Middle frontal gyrus (tissue), 1 donor: ENCODE data around the gene EIF4B.

Experiments
- DNase-seq: peaks from one replicate; pipeline ENCODE4 v3.0.0-alpha.2; 2015; ENCODE audit warnings: low spot score; ENCODE audit errors: extremely low spot score

The EIF4B gene

DNA sequence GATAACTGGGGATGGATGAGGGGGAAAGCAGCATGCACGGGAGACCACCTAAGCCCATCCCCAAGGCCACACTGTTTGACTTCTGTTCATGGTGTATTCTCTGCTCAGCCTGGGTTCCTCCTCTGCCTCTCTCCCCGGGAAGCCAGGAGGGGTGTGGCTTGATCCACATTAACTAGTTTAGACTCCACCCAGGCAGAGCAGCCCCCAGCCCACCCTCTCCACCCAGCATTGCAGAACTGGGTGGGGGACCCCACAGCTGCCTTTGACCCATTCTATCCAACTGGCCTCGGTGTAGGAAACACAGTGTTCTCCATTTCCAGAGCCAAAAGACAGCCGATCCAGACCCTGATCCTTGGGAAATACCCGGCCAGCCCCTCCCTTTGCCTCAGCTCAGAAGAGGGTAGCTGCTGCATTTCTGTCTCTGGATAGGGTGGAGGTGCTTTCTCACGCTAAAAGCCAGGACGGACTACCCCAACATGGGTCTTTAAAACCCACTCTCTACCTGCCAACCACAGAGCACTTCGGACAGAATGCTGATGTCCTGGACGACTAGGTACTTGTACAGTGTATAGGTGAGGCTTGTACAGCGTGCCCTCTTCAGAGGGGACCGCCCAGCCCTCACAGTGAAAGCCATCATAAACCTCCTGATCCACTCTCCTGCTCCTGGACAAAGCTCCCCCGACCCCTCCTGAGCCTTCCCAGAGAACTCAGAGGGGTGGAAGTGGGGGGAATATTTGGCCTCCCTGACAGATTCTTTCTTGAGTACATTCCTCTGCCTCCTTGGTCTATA is 63.6 kb downstream of the EIF4B start:
- no peak for DNase-seq

DNA sequence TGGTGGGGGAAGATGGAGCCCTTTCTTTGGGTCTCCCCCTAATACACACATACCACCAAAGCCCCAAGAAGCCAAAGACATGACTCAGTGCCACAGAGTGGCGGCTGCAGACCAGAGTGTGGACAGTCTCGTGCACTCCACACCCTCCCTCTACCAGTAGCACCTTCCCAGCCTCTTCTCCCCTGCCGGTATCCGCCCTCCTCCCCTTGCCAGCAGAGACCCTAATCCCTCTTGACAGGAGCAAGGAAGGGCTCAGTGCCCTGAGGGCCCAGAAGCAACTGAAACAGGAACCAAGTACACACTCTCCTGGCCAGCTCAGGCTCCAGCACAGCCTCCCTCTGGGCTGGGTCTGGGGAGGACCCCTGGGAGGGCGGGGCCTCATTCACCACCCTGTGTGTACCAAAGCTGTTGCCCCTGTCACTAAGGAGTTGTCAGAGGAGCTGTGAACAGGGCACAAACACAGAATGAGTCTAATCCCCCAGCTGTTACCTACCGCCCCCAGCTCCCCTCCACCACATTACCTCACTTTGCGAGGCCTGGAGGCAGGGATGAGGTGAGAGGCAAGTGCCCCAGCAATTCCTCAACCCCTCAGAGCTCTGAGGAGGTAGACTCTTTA is 64.7 kb downstream of the EIF4B start:
- DNase-seq, result no peak

DNA sequence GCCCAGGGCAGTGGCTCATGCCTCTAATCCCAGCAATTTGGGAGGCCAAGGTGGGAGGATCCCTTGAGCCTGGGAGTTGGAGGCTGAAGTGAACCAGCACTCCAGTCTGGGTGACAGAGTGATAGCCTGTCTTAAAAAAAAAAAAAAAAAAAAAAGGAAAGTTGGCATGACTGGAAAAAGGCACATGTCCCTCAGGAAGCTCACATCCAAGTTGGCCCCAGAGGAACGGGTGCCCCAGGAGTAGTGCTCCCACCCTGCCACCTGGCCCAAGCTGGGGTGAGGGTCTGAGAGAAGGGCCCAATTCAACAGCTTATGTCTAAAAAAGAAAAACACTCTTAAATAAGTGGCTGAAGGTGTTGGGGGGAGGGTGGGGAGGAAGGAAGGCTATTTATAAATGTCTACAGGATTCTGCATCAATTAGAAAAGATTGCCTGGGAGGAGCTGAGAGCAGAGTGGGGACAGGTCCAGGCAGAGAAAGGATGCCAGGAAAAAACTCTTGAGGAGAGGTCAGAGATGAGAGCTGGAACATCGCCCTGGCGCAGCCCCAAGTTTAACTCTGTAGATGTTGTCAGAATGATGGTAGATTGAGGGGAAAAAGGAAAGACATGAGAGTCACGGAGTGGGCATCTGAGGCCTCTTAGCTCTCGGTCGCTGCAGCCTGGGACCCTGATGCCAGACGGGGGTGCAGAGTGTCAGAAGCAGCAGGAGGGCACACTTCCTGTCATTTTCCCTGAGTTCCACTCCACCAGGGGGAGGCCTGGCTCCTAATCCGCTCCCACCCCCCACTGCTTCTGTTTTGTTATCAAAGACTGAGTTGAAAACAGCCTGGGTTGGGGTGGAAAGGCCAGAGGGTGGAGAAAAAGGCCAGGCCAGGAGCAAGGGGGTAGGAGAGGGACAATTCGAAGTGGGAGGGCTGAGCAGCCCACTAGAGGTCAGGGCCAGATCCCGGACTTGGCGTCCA is 65.6 kb downstream of the EIF4B start:
- DNase-seq, result no peak

DNA sequence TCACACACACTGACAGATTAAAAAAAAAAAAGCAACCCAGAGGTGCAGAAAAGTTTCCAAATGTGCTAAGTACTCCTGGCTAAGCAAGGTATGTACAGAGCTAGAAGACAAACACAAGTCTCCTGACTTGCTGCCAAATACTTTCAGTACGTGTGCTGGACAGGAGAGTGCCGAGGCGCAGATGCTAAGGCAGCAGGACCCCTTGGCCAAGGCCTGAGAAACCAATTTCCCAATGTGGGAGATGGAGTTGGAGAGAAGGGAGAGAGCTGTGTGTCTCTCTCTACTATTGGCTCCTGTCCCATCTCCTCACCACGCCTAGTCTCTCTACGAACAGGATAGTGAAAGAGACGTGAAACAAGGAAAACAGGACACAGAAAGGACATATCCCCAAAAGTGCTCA is 67.6 kb downstream of the EIF4B start:
- no peak for DNase-seq

DNA sequence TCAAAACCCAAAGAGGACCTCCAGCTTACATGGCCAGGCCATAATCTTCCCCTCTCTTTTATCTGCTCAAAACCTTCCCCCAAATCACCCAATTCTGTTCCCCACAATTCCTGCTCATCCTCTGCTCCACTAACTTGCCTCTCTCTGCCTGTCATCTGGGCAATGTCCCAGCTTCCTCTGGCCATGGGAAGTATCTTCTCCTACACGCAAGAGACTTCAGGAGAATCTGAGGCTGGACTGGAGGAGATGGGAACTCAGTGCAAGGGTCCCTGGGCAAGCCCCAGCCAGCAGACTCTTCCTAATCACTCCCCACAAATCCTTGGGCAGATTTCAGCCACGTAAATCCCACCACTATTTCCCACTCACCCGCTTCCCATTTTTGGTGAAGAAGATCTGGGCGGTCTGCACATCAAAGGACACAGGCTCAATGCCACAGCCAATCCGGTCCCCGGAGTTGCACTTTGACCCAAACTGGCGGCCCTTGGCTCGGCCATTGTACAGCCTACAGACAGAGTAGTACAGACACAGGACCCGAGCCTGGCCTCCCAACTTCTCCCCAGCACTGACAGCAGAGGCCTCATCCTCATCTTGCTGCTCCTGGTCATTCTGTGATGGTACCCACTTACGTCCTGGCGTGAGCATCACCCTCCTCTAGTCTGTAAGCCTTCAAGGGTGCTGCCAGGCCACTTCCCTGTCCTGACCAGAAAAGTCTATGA is 68.2 kb downstream of the EIF4B start:
- DNase-seq, result no peak

DNA sequence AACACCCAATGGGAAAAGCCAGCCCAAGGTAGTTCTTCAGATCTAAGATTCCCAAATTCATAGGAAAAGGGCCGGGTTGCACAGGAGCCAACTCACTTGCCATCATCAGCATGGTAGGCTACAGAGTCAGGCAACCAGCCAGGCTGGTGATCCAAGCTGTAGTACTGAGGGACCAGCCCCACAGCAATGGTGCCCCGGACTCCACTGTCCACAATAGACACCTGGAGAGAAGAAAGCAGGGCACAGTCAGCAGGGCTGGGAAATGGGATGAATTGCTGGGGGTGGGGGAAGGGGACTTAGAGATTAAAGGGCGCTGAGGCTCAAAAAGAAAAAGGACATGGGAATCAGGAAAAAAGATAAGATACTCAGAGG is 68.7 kb downstream of the EIF4B start:
- DNase-seq, result no peak

DNA sequence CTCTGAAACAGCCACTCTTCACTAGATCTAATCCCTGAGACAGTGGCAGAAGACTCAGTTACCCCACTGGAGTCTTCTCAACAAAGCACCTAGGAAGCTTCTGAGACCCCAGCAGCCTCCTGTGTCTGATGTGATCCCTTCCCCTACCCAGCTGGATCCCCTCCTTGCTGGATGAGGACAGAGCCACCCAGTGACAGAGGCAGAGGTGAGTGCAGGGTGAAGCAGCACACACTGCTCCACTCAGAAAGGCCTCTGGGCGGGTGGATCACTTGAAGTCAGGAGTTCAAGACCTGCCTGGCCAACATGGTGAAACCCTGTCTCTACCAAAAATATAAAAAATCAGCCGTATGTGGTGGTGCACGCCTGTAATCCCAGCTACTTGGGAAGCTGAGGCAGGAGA is 70.2 kb downstream of the EIF4B start:
- DNase-seq, result no peak

DNA sequence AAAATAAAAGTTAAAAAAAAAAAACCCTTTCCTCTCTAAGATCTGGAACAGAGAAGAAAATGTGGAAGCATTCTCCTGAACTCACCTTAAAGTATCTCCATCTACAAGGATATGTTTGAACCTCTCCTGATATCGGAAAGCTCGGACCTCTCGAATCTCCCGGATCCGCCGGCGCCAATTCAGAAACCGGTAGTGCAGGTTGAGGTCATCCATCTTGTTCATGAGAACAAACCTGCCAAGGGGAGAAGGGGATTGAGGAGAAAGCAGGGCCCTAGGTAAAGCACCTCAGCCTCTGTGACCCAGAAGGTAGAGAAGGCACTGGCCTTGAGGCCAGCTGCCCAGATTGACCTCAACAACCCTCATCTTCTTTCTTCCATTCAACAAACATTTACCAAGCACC is 70.8 kb downstream of the EIF4B start:
- DNase-seq, result no peak

DNA sequence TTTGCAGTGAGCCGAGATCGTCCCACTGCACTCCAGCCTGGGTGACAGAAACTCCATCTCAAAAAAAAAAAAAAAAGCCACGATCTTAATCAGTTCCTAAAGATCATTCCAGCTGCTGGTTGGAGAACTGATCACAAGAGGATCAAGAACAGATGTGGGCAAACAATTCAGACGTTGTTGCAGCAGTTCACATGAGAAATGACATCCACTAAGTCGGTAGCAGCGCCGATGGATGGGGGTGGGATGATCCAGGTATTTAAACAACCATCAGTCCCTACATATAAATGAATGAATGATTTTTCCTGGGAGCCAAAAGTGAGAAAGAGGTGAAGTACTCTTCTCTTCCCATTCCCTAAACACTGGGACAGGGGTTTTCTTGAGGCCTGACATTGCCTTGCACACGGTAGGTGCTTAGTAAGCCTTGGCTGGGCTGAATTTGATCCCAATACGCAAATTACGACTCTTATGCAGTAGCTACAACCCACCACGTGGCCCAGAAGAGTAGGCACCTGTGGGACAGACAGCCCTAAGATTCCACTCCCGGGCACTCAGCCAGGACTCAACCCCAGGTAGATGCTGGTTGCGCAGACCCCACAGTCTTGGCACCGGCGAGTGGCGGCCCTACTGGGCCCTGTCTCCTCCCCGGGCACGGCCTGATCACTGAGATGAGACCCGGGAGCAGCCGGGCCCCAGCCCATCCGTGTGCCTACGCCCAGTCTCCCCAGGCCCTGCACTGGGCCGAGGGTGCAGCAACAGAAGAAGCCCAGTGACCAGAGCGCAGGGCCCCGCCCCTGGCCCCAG is 72.4 kb downstream of the EIF4B start:
- DNase-seq, result no peak

DNA sequence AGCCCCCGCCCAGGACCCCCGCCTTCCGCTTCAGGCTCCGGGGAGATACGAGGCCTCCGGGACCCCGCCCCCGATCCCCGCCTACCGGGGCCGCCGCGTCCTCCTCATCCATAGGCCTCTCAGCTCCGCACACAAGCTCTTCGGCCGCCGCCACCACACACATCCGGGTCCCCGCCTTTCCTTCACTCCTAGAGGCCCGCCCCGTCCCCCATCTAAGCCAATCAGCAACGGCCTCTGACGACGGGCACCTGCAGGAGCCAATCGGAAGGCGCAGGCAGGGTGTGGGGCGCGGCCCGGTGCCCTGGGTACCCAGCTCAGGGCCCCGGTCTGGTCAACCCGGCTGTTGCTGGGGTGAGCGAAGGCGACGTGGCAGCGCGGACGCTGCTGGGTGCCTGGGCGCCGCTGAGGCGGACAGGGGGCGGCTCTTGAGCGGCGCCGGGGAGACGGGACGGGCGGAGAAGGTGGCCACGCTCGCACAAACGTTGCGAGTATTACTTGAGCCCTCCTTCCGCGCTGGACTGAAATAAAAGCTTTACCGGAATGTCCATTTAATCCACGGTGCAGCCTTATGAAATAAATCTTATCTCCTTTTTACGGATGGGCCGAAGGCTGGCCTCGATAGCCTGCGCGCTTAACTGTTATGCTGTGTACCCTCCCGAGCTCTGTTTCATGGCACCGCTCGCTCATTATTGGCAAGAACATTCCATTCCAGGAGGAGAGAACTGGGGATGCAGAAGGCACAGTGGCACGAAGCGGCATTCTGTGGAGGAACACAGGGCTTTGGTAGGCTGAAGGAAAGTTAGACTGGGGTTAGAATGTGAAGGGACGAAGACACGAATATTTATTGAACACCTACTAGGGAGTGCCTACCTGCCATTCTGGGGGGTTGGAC is 73.2 kb downstream of the EIF4B start, which contains the start of gene SPRYD3:
SPRYD3 (minus strand) TSS at position 165 of the 892 bp plus-strand sequence; CDS start at position 108, 57 bp downstream.
- peak; percentile 97 for DNase-seq

DNA sequence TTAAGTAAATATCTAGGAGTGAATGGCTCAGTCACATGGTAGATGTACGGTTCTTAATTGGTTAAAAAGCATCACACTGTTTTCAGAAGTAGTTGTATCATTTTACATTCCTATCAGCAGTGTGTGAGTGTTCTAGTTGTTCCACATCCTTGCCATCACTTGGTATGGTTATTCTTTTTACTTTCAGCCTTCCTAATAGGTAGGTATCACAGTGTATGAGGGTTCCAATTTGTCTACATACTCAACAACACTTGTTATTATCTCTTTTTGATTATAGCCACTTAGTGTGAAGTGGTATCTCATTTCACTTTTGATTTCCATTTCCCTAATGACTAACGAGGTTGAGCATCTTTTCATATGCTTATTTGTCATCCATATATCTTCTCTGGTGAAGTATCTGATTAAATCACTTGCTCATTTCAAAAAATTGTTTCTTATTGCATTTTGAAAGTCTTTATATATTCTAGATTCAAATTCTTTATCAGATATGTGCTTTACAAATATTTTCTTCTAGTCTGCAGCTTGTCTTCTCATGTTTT is 76.5 kb downstream of the EIF4B start:
- DNase-seq, result no peak

DNA sequence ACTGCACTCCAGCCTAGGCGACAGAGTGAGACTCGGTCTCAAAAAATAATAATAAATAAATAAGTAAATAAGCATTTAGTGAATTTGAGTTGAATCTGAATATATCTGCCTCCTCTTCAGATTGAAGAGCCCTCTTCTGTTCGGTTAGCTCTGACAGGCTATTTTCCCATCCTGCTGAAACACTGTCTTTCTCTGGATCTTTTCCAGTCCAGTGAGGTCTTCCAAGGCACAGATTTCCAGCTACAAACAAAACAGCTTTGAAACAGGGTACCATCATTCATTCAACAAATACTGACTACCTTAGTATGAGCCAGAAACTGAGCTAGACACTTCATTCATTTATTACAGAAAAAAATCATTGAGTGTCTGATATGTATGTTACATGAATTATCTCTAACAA is 80.1 kb downstream of the EIF4B start:
- DNase-seq, result no peak

DNA sequence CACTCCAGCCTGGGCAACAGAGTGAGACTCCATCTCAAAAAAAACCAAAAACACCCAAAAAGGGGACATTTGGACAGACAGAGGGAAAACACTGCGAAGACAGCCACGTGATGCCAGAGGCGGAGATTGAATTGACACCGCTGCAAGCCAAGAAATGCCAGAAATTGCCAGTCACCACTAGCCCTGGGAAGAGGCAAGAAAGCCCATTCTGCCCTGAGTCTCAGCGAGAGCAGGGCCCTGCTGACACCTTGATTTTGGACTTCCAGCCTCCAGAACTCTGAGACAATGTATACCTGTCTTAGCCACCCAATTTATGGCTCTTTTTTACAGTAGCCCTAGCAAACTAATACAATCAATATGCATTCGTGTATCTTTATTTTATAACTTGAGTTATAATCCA is 83.8 kb downstream of the EIF4B start:
- no peak for DNase-seq

DNA sequence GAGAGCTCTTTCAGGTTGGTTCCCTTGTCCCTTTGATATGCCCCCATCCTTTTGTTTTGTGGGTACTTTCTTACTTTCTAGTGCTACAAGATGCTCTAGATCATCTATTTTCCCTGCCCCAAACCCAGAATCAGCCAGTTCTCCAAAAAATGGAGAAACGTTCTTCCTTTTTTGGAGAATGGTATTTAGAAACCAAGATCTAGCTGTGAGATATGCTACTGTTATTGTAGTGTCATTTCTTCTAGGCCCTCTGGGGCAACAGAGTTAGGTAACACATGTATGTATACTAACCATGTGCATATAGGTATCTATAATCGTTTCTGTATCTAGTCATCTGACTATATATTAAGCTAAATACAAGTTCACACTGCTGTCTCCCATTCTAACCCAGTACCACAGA is 84.3 kb downstream of the EIF4B start:
- no peak for DNase-seq

DNA sequence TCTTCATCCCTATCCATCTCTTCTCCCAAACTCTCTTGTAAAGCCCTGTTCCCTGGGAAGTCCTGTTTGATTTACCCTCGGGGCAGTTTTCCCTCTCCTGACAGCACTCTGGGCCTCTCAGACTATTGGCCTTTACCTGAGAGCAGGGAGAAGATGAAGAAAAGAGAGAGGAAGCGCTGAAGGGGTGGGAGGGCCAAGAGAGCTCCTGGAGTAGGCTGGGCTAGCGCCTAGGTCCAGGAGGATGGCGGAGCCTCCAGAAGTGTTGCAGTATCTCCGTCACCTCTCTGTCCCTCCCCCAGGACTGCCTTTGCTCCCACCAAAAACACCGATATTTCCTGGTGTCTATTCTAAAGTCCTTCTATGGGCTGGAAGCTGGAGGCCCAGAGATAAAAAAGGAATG is 85.5 kb downstream of the EIF4B start:
- DNase-seq, result no peak
